ENCODE results near the gene PDE1A.

Gene PDE1A

GRCh38 chr2:182220998-182221397 lies 205.8 kb downstream of the PDE1A start (continued):
- TF ChIP-seq ZNF626 (tag by site-specific recombination; IDR thresholded peaks at IDR 0.05): no peak
- TF ChIP-seq YY2 (tag by site-specific recombination; IDR thresholded peaks at IDR 0.05): no peak
- no peak for TF ChIP-seq ZNF239 (tag by site-specific recombination; IDR thresholded peaks at IDR 0.05)
- no peak for TF ChIP-seq OSR2 (tag by site-specific recombination; IDR thresholded peaks at IDR 0.05)
- no peak for TF ChIP-seq ZSCAN16 (tag by site-specific recombination; IDR thresholded peaks at IDR 0.05)

- Histone ChIP-seq H3K4me3 (ENCODE audit: low read depth, low read length) (no peak overlapping the region), H3K36me3 (ENCODE audit: control insufficient read depth in 2 of 2, insufficient read depth in 1 of 2, low read length in 2 of 2) (no peaks in the 10 kb centered on the region), H3K9me3 (ENCODE audit: control insufficient read depth, insufficient read depth, low read depth, low read length) (no peaks in the 10 kb centered on the region), H3K4me1 (ENCODE audit: control insufficient read depth, insufficient read depth, low read length) (no peaks in the 10 kb centered on the region), H3K27ac (ENCODE audit: extremely low read depth, low read depth, low read length) (no peak overlapping the region)
- TF ChIP-seq ZNF37A (tag by site-specific recombination; IDR thresholded peaks at IDR 0.05) (no peak), ZNF350 (tag by site-specific recombination; IDR thresholded peaks at IDR 0.05) (no peak), ZNF138 (tag by site-specific recombination; IDR thresholded peaks at IDR 0.05; ENCODE audit: borderline replicate concordance) (no peak), ZXDB (tag by site-specific recombination; IDR thresholded peaks at IDR 0.05) (no peak), TCF7L2 (IDR thresholded peaks at IDR 0.05; ENCODE audit: borderline replicate concordance, low read depth, low read length) (no peak), ZNF449 (tag by site-specific recombination; IDR thresholded peaks at IDR 0.05) (no peak), RBAK (tag by site-specific recombination; IDR thresholded peaks at IDR 0.05) (no peak), ZNF501 (tag by site-specific recombination; IDR thresholded peaks at IDR 0.05) (no peak), ZNF280D (tag by site-specific recombination; IDR thresholded peaks at IDR 0.05) (no peak), ZNF768 (tag by site-specific recombination; IDR thresholded peaks at IDR 0.05) (no peak), ZNF747 (tag by site-specific recombination; IDR thresholded peaks at IDR 0.05) (no peak)
- CTCF ChIA-PET: interaction anchor here (1.7 kb wide), 1 partner anchor 33 kb away, joined by 5 read pairs; no protein-coding TSS in a partner anchor
- POLR2A ChIA-PET: no interaction called here
Observed at GRCh38 chr2:182220335-182220734, 206.5 kb downstream of the PDE1A start.

- ChIA-PET POLR2A (no interaction called here), CTCF (no interaction called here)
- Histone ChIP-seq H3K36me3 (ENCODE audit: control insufficient read depth in 2 of 2, insufficient read depth in 1 of 2, low read length in 2 of 2) (no peaks in the 10 kb centered on the region), H3K4me1 (ENCODE audit: control insufficient read depth, insufficient read depth, low read length) (no peaks in the 10 kb centered on the region), H3K9me3 (ENCODE audit: control insufficient read depth, insufficient read depth, low read depth, low read length) (no peaks in the 10 kb centered on the region), H3K4me3 (ENCODE audit: low read depth, low read length) (no peak overlapping the region), H3K27ac (ENCODE audit: extremely low read depth, low read depth, low read length) (no peak overlapping the region)
- TF ChIP-seq REPIN1 (tag by site-specific recombination; IDR thresholded peaks at IDR 0.05; ENCODE audit: low read depth) (no peak), ZNF202 (tag by site-specific recombination; IDR thresholded peaks at IDR 0.05; ENCODE audit: borderline replicate concordance) (no peak), MEIS1 (CRISPR knock-in tag; IDR thresholded peaks at IDR 0.05; ENCODE audit: borderline replicate concordance) (no peak), ZNF560 (tag by site-specific recombination; IDR thresholded peaks at IDR 0.05; ENCODE audit: borderline replicate concordance) (no peak), ZNF223 (tag by site-specific recombination; IDR thresholded peaks at IDR 0.05) (no peak), ZNF692 (tag by site-specific recombination; IDR thresholded peaks at IDR 0.05) (no peak), ZNF155 (tag by site-specific recombination; IDR thresholded peaks at IDR 0.05) (no peak), GLIS1 (tag by site-specific recombination; IDR thresholded peaks at IDR 0.05) (no peak), ZNF561 (tag by site-specific recombination; IDR thresholded peaks at IDR 0.05; ENCODE audit: borderline replicate concordance) (no peak), ZNF623 (tag by site-specific recombination; IDR thresholded peaks at IDR 0.05) (no peak)
Observed at GRCh38 chr2:182210669-182211068, 216.2 kb downstream of the PDE1A start.
